GM19023 (cell line): ENCODE results near the gene DAB2.
"Not testable (repeated sequence)": the region's sequence is repeated elsewhere in the genome, so short reads cannot be mapped to it uniquely, and the experiment has no call there.

ENCODE experiments used
- ATAC-seq: cut with Tn5 transposase; IDR thresholded peaks from one replicate; pipeline ENCODE4 v1.9.1; 2021; ENCODE audit warnings: mild to moderate bottlenecking, moderate library complexity; ENCODE audit not compliant: unreplicated experiment

Gene DAB2

GRCh38 chr5:39352170-39352569, 72.6 kb downstream of the DAB2 start:
- ATAC-seq: no peak

GRCh38 chr5:39349484-39349883, 75.3 kb downstream of the DAB2 start:
- ATAC-seq: no peak

GRCh38 chr5:39342460-39342859, 82.3 kb downstream of the DAB2 start:
- no peak for ATAC-seq

- ATAC-seq: no peak
Measured at GRCh38 chr5:39341896-39342295, 82.9 kb downstream of the DAB2 start.

GRCh38 chr5:39340506-39340905, 84.3 kb downstream of the DAB2 start:
- ATAC-seq: no peak

- no peak for ATAC-seq
Measured at GRCh38 chr5:39337252-39337915, 87.4 kb downstream of the DAB2 start.

GRCh38 chr5:39334296-39334695, 90.5 kb downstream of the DAB2 start:
- ATAC-seq: not testable (repeated sequence)

GRCh38 chr5:39333104-39333503, 91.7 kb downstream of the DAB2 start:
- no peak for ATAC-seq

GRCh38 chr5:39331861-39332381, 92.9 kb downstream of the DAB2 start:
- ATAC-seq: no peak

- no peak for ATAC-seq
Measured at GRCh38 chr5:39328731-39329130, 96.0 kb downstream of the DAB2 start.

- no peak for ATAC-seq
Measured at GRCh38 chr5:39323542-39323941, 101.2 kb downstream of the DAB2 start.
